Left lung (tissue), 10 donors: ENCODE data around the gene SULT1C4. TPM values are rescaled to one million over a fixed set of nuclear protein-coding genes. Genes with fewer than 3 reads are reported as not detected.

ENCODE experiments used
- ATAC-seq: fragments of 200-7000 bp; cut with Tn5 transposase; one replicate; pipeline ENCODE4 v1.9.1; 2020; ENCODE audit warnings: moderate library complexity
- DNase-seq, 4 donors: peaks; one replicate each; pipeline ENCODE4 v3.0.0-alpha.2; 2013 to 2020
- H3K27ac ChIP-seq, 2 donors: fragments of 200-600 bp; sonication (generic) in 1 of 2; one replicate each; pipeline versions ENCODE4 v1.5.0 to v1.8.0; 2020 to 2021
- H3K27me3 ChIP-seq, 2 donors: fragments of 200-600 bp; sonication (generic) in 1 of 2; one replicate each; pipeline versions ENCODE4 v1.5.0 to v1.8.0; 2020 to 2021
- H3K36me3 ChIP-seq, 2 donors: fragments of 200-600 bp; sonication (generic) in 1 of 2; one replicate each; pipeline versions ENCODE4 v1.5.0 to v1.8.0; 2020 to 2021
- H3K4me1 ChIP-seq, 2 donors: fragments of 200-600 bp; one replicate each; pipeline ENCODE4 v1.8.0; 2021
- H3K4me3 ChIP-seq, 2 donors: fragments of 200-600 bp; sonication (generic) in 1 of 2; one replicate each; pipeline versions ENCODE4 v1.5.0 to v1.8.0; 2020 to 2021; ENCODE audit warnings: mild to moderate bottlenecking in 1 of 2
- H3K9me3 ChIP-seq, 2 donors: fragments of 200-600 bp; sonication (generic) in 1 of 2; one replicate each; pipeline versions ENCODE4 v1.5.0 to v1.8.0; 2020 to 2021
- CTCF ChIP-seq, 2 donors: fragments of 200-600 bp; sonication (generic) in 1 of 2; IDR thresholded peaks; one replicate each; pipeline versions ENCODE4 v1.5.0 to v1.8.0; 2021; ENCODE audit warnings: antibody characterized with exemption in 2 of 2
- intact Hi-C, 2 donors: fragments of 100-400 bp; cut with DNase I; formaldehyde crosslinking; loops; one replicate each; pipeline versions ENCODE4 v1.11.2 to v1.14.2; 2022
- polyA plus RNA-seq, 6 donors: library from polyadenylated mRNA; unstranded; fragments of 120-200 nt; gene quantifications; one replicate each; pipeline ENCODE4 v1.2.1, GENCODE V29; 2013; ENCODE audit not compliant: insufficient read length in 6 of 6
- total RNA-seq, 2 donors: library from RNA; stranded (reverse); fragmentation: NEBNext Ultra II Directional; extraction: Animal tissue kit (Norgen Biotek cat#: 25700); gene quantifications; one replicate each; pipeline ENCODE4 v1.2.1, GENCODE V29; 2021
- donor health status: DM: no; HTN: yes; CAD: no.
- donor health status: DM: no; HTN: no; CAD: no.

SULT1C4 gene
- total and polyA plus RNA-seq, 8 donors: 3.6 to 91.4 (median 63.5) TPM

- Histone ChIP-seq H3K9me3 (peaks cover 0 to 2% of the 10 kb centered on the region in 2 donors), H3K27me3 (no peaks in the 10 kb centered on the region), H3K27ac (no peak overlapping the region), H3K4me3 (no peak overlapping the region), H3K4me1 (no peaks in the 10 kb centered on the region), H3K36me3 (no peaks in the 10 kb centered on the region)
- intact Hi-C loops: no loop called here
- no peak for DNase-seq
- no peak for TF ChIP-seq CTCF (IDR thresholded peaks at IDR 0.05)
- ATAC-seq: no peak
Measured at GRCh38 chr2:108436976-108437375, 59.2 kb downstream of the SULT1C4 start.

Other genes with a start within 250 kb of the SULT1C4 start
- not detected for gene SULT1C3, start 138.0 kb upstream of the SULT1C4 start, total RNA-seq
- gene SULT1C3, start 138.0 kb upstream of the SULT1C4 start, polyA plus RNA-seq: under 1 TPM in 1 of 6 donors, not detected in 5; 0.14 TPM
- 10 to 100 TPM in 1 of 2 donors, 1 to 10 TPM in 1; 5.4 to 14.6 TPM for gene SULT1C2, start 89.1 kb upstream of the SULT1C4 start, total RNA-seq
- 10 to 100 TPM; 16.0 to 36.6 (median 28.3) TPM for gene SULT1C2, start 89.1 kb upstream of the SULT1C4 start, polyA plus RNA-seq
- gene GCC2, start 71.3 kb downstream of the SULT1C4 start, total RNA-seq: 10 to 100 TPM; 35.0 to 40.5 TPM
- 10 to 100 TPM; 47.6 to 78.4 (median 58.2) TPM for gene GCC2, start 71.3 kb downstream of the SULT1C4 start, polyA plus RNA-seq
- gene LIMS1, start 156.5 kb downstream of the SULT1C4 start, total RNA-seq: 100 to 1,000 TPM; 111 to 122 TPM
- gene LIMS1, start 156.5 kb downstream of the SULT1C4 start, polyA plus RNA-seq: 10 to 100 TPM; 63.2 to 71.7 (median 68.9) TPM